Cardiac septum (tissue), 1 donor: ENCODE data around the gene AGAP3. TPM values are rescaled to one million over a fixed set of nuclear protein-coding genes. Genes with fewer than 3 reads are reported as not detected.

ENCODE experiments used
- DNase-seq: peaks from one replicate; pipeline ENCODE4 v3.0.0-alpha.2; 2020; ENCODE audit warnings: low spot score
- intact Hi-C: fragments of 100-400 bp; cut with DNase I; formaldehyde crosslinking; loops from one replicate; pipeline ENCODE4 v1.14.0; 2022
- total RNA-seq: library from RNA; stranded (reverse); fragmentation: NEBNext Ultra II Directional; extraction: Animal tissue kit (Norgen Biotek cat#: 25700); gene quantifications from one replicate; pipeline ENCODE4 v1.2.1, GENCODE V29; 2021
- donor health status: DM: no; HTN: no; CAD: no.

Gene AGAP3
- total RNA-seq, 1 donor from 2014 or later = 67.5 TPM

DNA sequence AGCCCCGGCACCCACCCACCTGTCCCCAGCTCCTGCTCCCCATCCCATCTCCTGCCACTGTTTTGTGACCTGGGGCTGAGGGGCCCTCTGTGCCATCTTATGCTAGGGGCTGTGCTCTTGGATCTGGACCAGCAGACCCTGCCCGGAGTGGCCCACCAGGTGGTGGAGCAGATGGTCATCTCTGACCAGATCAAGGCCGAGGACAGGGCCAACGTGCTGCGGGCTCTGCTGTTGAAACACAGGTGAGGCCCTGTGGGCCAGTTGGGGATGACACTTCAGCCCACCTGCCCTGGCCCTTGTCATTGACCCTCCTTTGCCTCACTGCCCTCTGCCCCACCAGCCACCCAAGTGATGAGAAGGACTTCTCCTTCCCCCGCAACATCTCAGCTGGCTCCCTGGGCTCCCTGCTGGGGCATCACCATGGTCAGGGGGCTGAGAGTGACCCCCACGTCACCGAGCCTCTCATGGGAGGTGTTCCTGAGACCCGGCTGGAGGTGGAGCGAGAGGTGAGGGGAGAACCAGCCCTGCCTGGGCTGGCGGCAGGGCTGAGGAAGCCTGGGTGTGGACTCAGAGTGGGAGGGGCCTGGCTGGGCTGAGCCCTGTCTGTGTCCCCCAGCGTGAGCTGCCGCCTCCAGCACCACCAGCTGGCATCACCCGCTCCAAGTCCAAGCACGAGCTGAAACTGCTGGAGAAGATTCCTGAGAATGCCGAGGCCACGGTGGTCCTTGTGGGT, 16.3 kb upstream of the AGAP3 start:
- DNase-seq = no peak
- intact Hi-C loops = no loop called here

DNA sequence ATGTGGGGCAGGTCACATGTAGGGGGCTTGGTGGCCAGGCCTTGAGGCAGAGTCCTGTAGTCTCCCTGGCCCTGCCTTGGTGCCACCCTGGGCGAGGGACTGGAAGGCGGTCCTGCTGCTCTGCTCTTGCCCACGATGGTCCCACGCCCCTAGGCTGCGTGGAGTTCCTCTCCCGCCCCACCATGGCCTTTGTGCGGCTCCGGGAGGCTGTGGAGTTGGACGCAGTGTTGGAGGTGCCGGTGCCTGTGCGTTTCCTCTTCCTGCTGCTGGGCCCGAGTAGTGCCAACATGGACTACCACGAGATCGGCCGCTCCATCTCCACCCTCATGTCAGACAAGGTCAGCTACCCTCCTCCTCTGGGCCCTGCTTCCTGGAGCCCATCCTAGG, 15.7 kb upstream of the AGAP3 start:
- intact Hi-C loops = no loop called here
- no peak for DNase-seq

DNA sequence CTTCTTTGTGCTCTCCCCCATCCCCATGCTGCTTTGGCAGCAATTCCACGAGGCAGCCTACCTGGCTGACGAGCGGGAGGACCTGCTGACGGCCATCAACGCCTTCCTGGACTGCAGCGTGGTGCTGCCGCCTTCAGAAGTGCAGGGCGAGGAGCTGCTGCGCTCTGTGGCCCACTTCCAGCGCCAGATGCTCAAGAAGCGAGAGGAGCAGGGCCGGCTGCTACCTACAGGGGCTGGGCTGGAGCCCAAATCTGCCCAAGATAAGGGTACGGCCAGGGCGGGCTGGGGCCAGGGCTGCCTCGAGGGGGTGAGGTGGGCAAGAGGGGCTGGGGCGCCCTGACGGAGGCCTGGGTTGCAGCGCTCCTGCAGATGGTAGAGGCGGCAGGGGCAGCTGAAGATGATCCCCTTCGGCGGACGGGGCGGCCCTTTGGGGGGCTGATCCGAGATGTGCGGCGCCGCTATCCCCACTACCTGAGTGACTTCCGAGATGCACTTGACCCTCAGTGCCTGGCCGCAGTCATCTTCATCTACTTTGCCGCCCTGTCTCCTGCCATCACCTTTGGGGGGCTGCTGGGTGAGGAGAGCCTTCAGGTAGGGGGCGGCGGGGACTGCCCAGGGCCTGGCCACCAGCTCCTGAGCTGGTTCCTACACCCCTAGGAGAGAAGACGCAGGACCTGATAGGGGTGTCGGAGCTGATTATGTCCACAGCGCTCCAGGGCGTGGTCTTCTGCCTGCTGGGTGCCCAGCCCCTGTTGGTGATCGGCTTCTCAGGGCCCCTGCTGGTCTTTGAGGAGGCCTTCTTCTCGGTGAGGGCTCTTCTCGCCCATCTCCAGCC, 15.0 kb upstream of the AGAP3 start:
- intact Hi-C loops = no loop called here
- DNase-seq = no peak

DNA sequence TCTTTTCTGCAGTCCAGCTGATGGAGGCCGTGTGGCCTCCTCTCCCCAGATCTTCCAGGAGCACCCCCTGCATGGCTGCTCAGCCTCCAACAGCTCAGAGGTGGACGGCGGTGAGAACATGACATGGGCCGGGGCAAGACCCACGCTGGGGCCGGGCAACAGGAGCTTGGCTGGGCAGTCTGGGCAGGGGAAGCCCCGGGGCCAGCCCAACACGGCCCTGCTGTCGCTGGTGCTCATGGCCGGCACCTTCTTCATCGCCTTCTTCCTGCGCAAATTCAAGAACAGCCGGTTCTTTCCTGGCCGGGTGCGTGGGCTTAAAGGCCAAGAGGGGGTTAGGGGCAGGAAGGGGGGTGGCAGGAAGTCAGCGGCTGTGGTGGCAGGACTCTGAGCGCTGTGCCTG, 12.3 kb upstream of the AGAP3 start:
- DNase-seq = no peak
- intact Hi-C loops = no loop called here

DNA sequence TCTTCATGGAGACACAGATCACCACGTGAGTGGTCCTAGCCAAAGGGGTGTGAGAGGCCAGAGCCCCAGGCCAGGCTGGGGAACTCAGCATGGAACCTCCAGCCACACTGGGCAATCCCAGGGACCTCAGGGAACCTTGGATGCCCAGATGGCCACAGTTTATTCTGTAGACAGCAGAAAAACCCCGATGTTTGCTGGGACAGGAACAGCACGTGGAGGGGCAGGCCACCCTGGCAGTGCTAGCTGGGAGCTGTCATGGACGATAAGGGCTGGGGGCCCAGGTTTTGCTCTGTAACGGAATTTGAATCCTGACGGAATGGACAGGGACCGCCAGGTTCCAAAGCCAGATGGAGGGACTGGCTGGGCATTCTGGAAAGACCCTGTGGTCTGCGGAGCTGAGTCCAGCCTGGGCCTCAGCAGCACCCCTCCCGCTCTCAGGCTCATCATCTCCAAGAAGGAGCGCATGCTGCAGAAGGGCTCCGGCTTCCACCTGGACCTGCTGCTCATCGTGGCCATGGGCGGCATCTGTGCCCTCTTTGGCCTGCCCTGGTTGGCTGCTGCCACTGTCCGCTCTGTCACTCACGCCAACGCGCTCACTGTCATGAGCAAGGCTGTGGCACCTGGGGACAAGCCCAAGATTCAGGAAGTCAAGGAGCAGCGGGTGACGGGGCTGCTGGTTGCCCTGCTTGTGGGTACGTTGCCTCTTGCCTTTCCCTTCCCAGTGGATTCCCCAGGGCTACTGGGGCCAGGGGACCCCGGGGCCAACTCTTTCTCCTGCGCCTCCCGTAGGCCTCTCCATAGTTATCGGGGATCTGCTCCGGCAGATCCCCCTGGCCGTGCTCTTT, 11.2 kb upstream of the AGAP3 start:
- no peak for DNase-seq
- intact Hi-C loops = no loop called here

DNA sequence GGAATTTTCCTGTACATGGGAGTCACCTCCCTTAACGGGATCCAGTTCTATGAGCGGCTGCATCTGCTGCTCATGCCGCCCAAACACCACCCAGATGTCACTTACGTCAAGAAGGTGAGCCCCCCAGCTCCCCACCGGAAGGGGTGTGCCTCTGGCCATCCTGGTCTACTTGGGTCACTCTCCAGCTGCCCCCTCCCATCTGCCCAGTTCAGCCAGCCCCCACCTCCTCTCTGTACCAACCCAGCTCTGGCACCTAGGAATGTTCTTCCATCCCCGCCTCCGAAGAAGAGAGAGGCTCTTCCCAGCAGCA, 10.7 kb upstream of the AGAP3 start:
- intact Hi-C loops = no loop called here
- DNase-seq = no peak

DNA sequence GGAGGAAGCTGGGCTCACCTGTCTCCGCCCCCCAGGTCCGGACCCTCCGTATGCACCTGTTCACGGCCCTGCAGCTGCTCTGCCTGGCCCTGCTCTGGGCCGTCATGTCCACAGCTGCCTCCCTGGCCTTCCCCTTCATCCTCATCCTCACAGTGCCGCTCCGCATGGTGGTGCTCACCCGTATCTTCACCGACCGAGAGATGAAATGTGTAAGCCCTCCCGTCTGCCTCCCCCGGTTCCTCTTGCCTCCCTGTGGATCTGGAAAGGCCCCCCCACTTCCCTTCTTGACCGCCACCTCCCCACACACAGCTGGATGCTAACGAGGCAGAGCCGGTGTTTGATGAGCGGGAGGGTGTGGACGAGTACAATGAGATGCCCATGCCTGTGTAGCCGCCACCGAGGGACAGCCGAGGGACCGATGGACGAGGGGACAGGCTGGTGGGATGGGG, 10.3 kb upstream of the AGAP3 start:
- DNase-seq = no peak
- intact Hi-C loops = no loop called here

DNA sequence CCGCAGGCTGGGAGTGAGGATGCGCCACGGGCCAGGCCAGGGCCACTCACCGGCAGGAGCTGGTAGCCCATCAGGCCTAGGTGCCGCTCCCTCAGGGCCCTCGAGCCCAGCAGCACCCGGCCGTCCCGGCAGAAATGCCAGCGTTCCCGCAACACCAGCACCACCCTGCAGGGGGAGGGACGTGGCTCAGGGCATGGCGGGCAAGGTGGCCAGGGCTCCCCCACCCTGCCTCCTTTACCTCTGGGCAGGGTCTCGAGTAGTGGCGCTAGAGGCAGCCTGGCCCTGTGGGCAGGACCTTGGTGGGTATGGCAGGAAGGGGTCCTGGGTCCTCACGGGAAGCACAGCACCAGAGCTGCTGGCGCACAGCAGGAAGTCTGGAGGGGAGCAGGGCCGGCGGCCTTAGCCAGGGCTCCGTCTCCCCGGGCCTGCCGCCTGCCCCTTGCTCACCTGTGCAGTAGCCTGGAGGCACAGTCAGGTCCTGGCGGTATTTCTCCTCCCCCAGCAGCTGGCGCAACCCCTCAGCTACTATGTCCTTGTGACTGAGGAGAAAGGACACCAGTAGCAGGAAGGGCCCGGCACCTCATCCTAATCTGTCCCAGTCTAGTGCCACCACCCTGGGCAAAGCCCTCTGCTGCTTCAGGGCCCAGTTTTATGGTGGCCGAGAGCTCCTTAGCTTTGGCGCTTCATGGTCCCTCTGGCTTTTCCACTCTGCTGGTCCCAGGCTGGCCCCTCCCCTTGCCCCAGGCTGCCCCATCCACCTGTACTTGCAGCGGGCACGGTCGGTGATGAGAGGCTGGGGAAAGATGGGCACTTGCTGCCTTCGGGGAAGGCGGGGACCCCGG, 9.2 kb upstream of the AGAP3 start:
- DNase-seq = no peak
- intact Hi-C loops = no loop called here

DNA sequence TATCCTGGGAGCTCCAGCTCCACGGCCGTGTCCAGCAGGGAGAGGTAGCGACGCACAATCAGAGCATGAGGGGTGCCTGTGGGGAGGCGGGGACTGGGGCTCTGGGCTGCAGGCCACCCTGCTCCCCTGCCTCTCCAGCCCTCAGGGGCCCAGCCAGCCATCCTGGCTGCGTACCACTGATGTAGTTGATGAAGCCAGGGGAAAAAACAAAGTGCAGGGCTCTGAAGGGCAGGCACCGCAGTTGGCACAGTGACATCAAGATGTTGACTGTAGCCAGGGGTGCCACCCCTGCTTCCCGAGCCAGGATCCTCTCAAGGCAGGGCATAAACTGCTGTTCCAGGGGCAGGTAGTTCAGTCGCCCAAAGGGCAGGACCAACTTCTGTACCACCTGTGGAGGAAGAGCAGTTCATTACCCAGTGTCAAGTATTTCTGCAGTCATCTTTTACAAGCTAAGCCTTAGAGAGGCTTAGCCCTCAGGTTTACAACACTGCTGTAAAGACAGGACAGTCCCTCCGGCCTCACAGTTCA, 8.5 kb upstream of the AGAP3 start:
- no peak for DNase-seq
- intact Hi-C loops = no loop called here

DNA sequence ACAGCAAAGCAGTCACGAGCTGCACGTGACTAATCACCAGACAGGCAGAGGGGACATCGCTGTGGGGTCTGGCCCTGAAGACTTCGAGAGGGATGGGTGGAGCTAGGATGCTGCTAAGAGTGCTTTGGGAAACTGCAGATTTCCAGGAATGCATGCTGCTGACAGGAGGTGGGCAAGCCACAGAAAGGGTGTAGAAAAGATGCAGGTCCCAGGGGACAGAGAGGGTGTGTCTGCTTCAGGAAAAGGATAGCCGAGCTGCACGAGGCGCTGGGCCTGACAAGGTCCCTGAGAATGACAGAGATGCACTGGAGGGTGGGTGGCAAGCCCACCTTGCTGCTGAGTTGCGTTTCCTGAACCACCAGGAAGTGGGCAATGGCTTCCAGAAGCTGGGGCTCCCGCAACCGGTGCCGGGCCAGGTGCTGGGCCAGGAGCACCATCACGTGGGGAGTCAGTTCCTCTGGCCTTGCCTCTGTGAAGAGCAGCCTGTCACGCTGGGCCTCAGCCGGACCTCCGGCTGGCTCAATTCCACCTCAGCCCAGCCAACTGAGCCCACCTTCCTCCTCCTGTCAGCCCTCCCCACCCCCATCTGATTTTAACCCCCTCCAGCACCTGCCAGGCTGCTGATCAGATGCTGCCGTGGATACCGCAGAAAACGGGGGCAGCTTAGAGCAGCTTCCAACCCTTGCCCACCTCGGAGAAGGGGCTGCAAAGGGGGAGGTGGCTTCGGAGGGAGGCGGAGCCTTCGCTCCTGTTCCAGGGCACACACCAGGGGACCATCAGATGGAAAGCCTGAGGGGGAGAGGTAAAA, 7.8 kb upstream of the AGAP3 start:
- intact Hi-C loops = no loop called here
- DNase-seq = no peak

DNA sequence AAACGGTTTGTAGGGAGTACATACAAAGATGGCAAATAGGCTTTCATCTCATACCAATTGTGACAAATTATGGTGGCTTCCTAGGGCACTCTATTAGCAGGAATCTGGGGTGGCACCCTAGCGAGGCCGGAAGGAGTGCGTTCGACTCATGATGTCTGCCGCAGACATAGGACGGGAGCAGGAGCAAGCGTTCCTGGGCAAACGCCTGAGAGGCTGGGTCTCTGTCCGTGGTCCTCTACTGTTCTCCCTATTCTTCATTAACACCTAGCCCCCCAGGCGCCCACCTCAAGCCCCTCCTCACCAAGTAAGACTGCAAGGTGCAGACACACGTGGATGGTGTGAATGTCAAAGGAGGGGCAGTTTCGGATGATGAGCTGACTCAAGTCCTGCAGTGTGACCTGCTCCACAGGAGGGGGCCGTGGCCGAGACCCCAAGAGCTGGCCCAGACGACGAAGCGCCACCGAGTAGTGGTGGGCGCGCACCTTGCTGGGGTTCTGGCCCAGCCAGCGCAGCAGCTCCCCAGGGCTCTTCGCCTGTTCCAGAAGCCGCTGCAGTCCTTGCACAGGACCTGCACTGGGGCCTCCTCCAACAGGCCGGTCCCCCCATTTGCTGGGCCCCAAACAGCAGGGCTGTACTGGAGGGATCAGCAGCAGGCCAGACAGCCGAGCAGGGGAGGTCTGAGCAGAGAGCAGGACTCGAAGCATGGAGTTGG, 6.9 kb upstream of the AGAP3 start:
- DNase-seq = no peak
- intact Hi-C loops = no loop called here

DNA sequence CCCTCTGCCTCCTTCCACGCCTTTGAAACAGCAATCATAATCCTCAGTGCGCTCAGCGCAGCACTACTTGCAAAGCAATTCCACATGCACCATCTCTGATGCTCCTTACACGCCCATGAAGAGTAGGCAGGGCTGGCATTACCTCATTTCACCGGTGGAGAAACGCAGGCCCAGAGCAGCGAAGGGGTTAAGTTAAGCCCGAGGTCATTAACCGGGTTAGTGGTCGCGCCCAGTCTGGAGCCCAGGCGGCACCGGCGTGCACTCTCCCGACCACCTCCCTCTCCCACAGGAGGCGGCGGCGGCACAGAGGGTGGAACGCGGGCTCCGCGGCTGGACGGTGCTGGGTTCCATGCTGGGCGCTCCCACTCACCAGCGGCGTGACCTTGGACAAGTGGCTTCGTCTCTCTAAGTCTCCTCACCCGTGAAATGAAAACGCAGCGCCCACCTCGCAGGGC, 6.2 kb upstream of the AGAP3 start:
- intact Hi-C loops = loop anchor here (1.0 kb wide), 2 partner anchors 21 to 52 kb away; partner anchors contain the start of genes ABCB8 and SLC4A2
- no peak for DNase-seq

DNA sequence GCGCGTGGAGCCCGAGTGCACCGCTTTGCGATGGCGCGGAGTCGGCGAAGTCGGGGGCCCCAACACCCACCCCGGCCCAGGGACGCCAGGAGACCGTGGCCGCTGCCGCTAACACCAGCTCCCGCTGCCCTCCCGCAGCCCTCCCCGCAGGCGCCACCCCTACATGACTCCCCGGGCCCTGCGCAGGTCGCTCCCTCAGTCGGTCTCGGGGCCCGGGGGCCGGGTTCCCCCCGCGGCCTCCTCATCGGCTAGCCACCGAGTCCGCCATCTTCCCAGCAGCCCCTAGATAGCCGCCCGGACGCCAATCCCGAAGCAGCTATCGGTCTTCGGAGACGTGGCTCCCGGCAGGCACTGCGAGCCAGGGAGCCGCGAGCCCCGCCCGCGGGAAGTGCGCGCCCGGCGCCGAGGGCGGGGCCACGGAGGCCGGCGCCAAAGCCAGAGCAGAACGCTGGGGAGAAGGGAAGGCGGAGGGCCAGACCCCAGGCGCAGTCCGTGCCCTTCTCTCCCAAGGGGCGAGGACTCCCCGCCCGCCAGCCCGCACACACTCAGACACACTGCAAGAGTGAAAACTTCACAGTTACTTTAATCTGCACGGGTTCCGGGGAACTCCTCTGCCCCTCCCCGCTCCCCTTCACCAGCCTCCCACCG, 5.6 kb upstream of the AGAP3 start, which contains the start of gene FASTK:
Gene FASTK, minus strand, starts transcription at position 288 of the 648 bp plus-strand sequence. Its CDS starts 43 bp downstream, at position 245.
- intact Hi-C loops = loop anchor here (1.0 kb wide), 2 partner anchors 21 to 52 kb away; partner anchors contain the start of genes ABCB8 and SLC4A2
- DNase-seq = peak; percentile 97

DNA sequence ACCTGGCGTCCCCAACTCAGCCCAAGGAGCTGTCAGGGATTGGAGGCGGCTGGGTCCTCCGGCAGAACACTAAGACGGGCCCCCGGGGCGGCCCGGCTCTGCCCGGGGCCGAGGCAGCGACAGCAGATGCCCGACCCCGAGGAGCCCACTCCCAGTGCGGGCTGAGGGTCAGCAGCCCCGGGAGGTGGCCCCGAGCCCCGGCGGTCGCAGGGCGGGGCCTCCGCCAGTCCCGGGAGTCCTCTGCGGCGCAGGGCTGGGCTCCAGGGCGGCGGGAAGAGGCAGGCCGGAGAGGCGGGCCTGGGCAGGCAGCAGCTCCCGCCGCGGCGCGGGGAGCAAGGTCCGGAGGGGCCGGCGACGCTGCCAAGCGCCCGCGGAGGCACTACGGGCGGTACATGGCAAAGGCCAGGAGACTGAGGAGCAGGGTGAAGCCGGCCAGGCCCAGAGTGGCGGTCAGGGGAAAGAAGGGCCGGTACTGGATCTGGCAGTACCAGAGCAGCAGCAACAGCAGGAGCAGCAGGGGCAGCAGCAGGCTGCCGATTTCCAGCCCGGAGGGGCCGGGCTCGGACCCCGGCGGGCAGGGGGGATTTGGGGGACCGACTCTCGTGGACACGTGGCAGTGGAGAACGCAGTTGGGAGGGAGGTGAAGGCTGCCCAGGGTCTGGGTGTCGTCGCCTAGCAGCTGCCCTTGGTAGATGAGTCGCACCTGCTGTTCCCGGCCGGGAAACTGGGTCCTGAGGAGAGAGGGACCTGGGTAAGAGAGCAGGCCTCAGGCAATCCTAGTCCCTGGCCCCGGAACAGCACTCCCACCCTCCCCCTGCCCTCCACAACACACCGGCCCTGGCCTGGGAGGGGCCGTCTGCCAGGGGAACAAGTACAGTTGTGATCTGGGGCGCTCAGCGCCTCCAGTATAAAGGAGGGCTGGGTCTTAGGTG, 4.8 kb upstream of the AGAP3 start:
- no peak for DNase-seq

DNA sequence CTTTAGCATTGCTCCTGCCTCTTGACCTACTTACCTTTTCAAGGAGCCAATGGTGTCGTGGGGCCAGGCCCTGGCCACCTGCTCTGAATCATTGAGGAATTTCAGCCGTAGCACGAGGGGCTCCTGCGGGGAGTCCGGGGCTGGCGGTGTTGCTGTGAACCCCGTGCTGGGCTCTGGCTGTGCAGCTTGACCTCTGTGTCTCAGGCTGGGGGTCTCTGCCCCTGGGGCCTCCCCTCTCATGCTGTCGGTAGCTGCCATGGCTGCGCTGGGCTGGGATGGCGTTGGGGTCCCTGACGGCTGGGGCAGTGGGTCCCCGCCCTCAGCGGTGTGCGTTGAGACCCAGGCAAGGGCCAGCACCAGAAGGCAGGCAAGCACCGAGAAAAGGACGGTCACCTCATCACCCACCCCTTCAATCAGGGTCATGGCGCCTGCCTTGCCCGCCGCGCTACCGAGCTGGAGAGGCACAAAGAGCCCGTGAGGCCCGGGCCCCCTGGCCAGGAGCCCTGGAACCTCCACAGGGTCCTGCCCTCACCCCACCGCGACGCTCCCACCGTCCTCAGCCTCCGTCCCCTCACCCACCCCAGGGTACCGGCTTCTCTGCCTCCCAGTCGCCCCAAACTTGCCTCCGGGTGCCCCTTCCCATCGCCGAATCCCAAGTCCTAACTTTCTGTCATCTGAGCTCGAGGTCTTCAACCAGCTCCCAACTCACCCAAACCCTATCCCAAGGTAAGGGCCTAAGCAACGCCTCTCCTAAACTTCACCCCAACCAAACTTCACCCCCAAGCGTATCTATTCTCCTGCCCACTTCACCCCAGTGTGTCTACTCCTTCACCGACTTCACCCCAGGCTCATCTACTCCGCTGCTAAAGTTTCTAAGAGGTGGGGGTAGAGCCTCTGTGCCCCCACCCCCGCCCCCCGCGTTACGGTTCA, 3.9 kb upstream of the AGAP3 start:
- no peak for DNase-seq
- intact Hi-C loops = no loop called here

More for the DNA sequence above, 4.8 kb upstream of the AGAP3 start:
- intact Hi-C loops = no loop called here
